Measurements from ENCODE around the gene TRAPPC5. TPM values are rescaled to one million over a fixed set of nuclear protein-coding genes. Genes with fewer than 3 reads are reported as not detected.

TRAPPC5 gene
- total RNA-seq, 2 donors from 2014 or later, result 69.8 to 70.0 TPM

DNA sequence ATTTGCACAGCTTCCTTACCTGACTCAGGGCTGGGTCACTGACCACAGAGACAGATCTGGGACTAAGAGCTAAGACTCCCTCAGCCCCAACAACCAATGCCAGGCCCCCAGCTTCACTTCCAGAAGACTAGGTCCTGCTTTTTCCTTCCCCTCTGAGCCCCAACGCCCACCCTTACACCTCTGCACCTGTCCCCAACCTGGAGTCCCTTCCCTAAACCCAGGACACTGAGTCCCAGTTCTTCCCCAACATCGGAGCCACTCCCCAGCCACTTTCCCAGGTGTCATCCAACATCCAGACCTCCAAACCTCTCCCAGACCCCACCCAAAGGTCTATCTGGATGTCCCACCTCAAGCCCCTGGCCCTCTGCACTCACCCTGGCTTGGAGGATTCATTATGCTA is 18.4 kb downstream of the TRAPPC5 start:
- ATAC-seq (ENCODE audit: insufficient number of reproducible peaks, low FRiP score, low read depth) (no peak), DNase-seq (ENCODE audit: low spot score) (no peak)
- Histone ChIP-seq H3K9me3 (no peaks in the 10 kb centered on the region), H3K27me3 (replicated peaks; ENCODE audit: insufficient read depth) (no peaks in the 10 kb centered on the region), H3K27ac (no peak overlapping the region), H3K36me3 (no peaks in the 10 kb centered on the region), H3K4me3 (no peak overlapping the region), H3K4me1 (ENCODE audit: control insufficient read depth in 1 of 2, low read depth in 2 of 2) (no peaks in the 10 kb centered on the region)
- TF ChIP-seq, protein P1, sequence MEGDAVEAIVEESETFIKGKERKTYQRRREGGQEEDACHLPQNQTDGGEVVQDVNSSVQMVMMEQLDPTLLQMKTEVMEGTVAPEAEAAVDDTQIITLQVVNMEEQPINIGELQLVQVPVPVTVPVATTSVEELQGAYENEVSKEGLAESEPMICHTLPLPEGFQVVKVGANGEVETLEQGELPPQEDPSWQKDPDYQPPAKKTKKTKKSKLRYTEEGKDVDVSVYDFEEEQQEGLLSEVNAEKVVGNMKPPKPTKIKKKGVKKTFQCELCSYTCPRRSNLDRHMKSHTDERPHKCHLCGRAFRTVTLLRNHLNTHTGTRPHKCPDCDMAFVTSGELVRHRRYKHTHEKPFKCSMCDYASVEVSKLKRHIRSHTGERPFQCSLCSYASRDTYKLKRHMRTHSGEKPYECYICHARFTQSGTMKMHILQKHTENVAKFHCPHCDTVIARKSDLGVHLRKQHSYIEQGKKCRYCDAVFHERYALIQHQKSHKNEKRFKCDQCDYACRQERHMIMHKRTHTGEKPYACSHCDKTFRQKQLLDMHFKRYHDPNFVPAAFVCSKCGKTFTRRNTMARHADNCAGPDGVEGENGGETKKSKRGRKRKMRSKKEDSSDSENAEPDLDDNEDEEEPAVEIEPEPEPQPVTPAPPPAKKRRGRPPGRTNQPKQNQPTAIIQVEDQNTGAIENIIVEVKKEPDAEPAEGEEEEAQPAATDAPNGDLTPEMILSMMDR (IDR thresholded peaks at IDR 0.05), result no peak

DNA sequence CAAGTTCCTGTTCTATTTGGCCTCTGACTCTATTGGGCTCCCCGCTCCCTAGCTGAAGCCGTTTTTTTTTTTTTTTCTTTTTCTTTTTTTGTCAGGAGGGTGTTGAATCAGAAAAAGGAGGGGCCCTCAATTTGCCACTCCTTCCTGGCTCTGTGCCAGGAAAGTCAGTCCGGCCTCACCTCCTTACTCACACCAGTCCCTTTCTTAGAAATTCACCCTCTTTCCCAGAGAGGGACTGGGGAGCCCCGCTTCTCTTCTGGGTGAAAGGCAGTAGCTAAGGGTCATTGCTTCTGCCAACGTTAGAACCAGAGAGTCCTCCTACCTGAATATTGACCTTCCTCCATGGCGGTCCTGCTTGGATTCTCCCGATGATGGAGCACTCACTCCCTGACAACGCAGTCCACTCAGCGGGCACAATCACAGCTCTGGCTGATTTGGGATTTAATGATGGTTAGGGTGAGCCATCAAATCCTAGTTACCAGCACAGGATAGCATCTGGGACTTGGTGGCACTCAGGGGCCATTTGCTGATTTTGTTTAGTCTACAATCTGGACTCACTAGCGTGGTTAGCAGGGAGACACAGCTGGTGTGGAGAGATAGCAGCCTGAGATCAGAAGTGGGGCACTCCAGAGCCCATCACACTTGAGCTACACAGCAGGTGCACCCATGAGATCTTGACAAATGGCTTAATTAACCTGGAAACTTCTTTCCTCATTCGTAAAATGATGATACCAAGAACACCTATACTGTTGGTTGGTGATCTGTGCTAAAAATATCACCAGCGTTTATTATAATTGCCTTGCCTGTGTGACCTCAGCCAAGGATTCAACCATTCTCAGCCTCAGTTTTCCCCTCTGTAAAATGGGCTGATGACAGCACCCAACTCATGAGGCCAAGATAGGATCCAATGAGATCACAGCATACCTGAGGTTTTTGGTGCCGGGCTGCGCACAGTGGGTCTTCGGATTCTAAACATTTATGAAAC is 19.1 kb downstream of the TRAPPC5 start:
- Histone ChIP-seq H3K4me1 (ENCODE audit: control insufficient read depth in 1 of 2, low read depth in 2 of 2) (no peaks in the 10 kb centered on the region), H3K9me3 (no peaks in the 10 kb centered on the region), H3K27ac (no peak overlapping the region), H3K4me3 (no peak overlapping the region), H3K36me3 (no peaks in the 10 kb centered on the region), H3K27me3 (replicated peaks; ENCODE audit: insufficient read depth) (no peaks in the 10 kb centered on the region)
- TF ChIP-seq, protein P1 (IDR thresholded peaks at IDR 0.05), result no peak
- DNase-seq (ENCODE audit: low spot score) (no peak), ATAC-seq (ENCODE audit: insufficient number of reproducible peaks, low FRiP score, low read depth) (no peak)

DNA sequence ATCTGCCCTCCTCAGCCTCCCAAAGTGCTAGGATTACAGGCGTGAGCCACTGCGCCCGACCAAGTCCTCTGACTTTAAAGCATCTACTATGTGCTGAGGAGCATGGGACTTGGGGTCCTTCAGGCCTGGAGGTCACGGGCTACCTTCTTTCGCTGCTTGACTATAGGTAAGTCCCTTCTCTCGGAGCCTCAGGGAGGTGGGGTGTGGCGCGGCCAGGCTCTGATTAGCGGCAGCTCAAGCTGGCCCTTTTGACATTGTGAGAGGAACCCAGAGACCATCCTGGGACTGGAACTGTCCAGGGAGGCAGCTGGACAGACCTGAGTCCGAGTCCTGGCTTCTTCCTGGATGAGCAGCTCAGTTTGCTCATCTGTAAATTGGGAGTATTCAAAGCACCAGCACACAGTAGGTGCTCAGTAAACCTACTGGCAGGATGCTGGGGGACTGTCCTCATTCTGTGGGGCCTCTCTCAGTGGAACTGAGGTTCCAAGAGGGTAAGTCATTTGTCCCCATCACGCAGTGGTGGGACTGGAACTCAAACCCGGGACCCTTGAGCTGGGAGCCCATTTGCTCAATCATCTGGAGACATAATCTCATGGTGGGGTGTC is 20.5 kb downstream of the TRAPPC5 start:
- Histone ChIP-seq H3K9me3 (no peaks in the 10 kb centered on the region), H3K4me3 (no peak overlapping the region), H3K4me1 (ENCODE audit: control insufficient read depth in 1 of 2, low read depth in 2 of 2) (no peaks in the 10 kb centered on the region), H3K27ac (no peak overlapping the region), H3K27me3 (replicated peaks; ENCODE audit: insufficient read depth) (no peaks in the 10 kb centered on the region), H3K36me3 (no peaks in the 10 kb centered on the region)
- ATAC-seq (ENCODE audit: insufficient number of reproducible peaks, low FRiP score, low read depth) (no peak), DNase-seq (ENCODE audit: low spot score) (no peak)
- TF ChIP-seq, protein P1 (IDR thresholded peaks at IDR 0.05), result no peak

DNA sequence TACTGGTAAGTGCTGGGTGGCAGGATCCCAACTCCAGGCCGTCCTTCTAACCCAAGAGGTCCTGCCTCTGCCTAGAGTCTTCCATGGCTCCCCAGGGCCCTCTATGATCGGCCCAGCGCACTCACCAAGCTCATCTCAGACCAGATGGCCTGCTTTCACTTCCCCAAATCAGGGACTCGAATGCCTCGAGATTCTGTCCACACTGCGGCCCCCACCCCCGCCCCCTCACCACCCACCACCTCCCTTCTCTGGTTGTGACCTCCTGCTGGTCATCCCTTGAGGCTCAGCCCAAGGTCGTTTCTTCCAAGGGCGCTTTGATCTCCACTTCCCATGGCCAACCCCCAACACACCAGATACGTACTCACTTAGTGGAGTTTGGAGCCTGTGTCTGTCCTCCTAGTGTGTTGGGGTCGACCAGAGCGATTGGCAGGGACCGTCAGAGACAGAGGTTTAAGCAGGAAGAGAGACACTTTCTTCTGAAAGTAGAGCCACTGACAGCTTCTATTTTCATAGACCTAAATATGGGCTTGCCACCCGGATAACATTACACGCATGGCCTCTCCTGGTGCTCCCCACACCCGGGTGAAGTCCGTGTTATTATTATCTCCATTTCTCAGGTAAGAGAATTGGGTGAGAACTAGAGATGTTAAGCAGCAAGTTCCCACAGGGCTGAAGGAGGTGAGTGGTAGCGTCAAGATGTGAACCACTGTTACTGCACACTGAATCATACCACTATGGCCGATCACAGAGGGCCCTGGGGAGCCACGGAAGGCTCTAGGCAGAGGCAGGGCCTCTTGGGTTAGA is 21.2 kb downstream of the TRAPPC5 start, which contains the start of gene FCER2:
TSS of gene FCER2 (minus strand) at position 478 of the 804 bp plus-strand sequence. CDS start 2,371 bp downstream, outside the sequence.
- DNase-seq (ENCODE audit: low spot score) (no peak), ATAC-seq (ENCODE audit: insufficient number of reproducible peaks, low FRiP score, low read depth) (no peak)
- no peaks in the 10 kb centered on the region for H3K36me3 ChIP-seq
- H3K27me3 ChIP-seq (replicated peaks; ENCODE audit: insufficient read depth), result no peaks in the 10 kb centered on the region
- no peaks in the 10 kb centered on the region for H3K9me3 ChIP-seq
- no peaks in the 10 kb centered on the region for H3K4me1 ChIP-seq (ENCODE audit: control insufficient read depth in 1 of 2, low read depth in 2 of 2)
- no peak within 1 kb of the TSS for H3K27ac ChIP-seq
- TF ChIP-seq, protein P1 (IDR thresholded peaks at IDR 0.05), result no peak
- H3K4me3 ChIP-seq, result no peak within 1 kb of the TSS

Measured in thoracic aorta (tissue), 2 donors.